Naive thymus-derived CD8-positive, alpha-beta T cell (primary cell): Measurements from ENCODE around the gene PTGR2. TPM values are rescaled to one million over a fixed set of nuclear protein-coding genes. Genes with fewer than 3 reads are reported as not detected.

Source experiments
- ATAC-seq, 2 donors: fragments of 150-1000 bp; cut with Tn5 transposase in 1 of 2; sonication (Bioruptor Pico), chemical (Tn5 transposase) in 1 of 2; 1 replicate in 1 of 2; 2 replicates in 1 of 2; pipeline ENCODE4 v1.10.0; 2021; ENCODE audit warnings: mild to moderate bottlenecking in 2 of 2, moderate library complexity in 2 of 2
- POLR2A ChIA-PET: fragments of 350-600 bp; sonication (Branson Sonifier 250); formaldehyde crosslinking; loops from one replicate; lab custom pipeline; 2021; ENCODE audit warnings: antibody characterized with exemption; lab: Charles Lee
- DNase-seq, 10 donors: peaks; one replicate each; pipeline versions ENCODE4 v3.0.0 to v3.0.0-alpha.2; 2020 to 2022
- H3K27ac Mint-ChIP-seq, 10 donors: one replicate each; pipeline ENCODE4 v1.8.0; 2020 to 2022; ENCODE audit warnings: mild to moderate bottlenecking in 10 of 10, mixed read lengths in 10 of 10, moderate library complexity in 4 of 10, inconsistent platforms in 1 of 10
- H3K27me3 Mint-ChIP-seq, 5 donors: one replicate each; pipeline ENCODE4 v1.8.0; 2021 to 2022; ENCODE audit warnings: mixed read lengths in 5 of 5
- H3K36me3 Mint-ChIP-seq, 3 donors: one replicate each; pipeline ENCODE4 v1.8.0; 2020 to 2022; ENCODE audit warnings: mixed read lengths in 3 of 3, mild to moderate bottlenecking in 2 of 3, inconsistent platforms in 1 of 3
- H3K4me1 Mint-ChIP-seq, 4 donors: one replicate each; pipeline ENCODE4 v1.8.0; 2021 to 2022; ENCODE audit warnings: mixed read lengths in 4 of 4
- H3K4me3 Mint-ChIP-seq, 10 donors: one replicate each; pipeline ENCODE4 v1.8.0; 2020 to 2022; ENCODE audit warnings: mild to moderate bottlenecking in 10 of 10, mixed read lengths in 10 of 10, moderate library complexity in 6 of 10, inconsistent platforms in 1 of 10
- H3K9me3 Mint-ChIP-seq, 9 donors: one replicate each; pipeline ENCODE4 v1.8.0; 2020 to 2022; ENCODE audit warnings: mixed read lengths in 9 of 9, mild to moderate bottlenecking in 3 of 9, inconsistent platforms in 1 of 9, moderate library complexity in 1 of 9
- polyA plus RNA-seq, 3 donors: library from polyadenylated mRNA; unstranded; fragments of 300-500 nt; fragmentation: Illumina TruSeq; gene quantifications; one replicate each; pipeline ENCODE4 v1.2.3, GENCODE V29; 2021
- total RNA-seq, 8 experiments: library from RNA in 2 of 8; stranded (reverse) in 2 of 8; gene quantifications; one replicate each; pipeline ENCODE4 v1.2.3 and lab custom pipeline; 2021 to 2026

The PTGR2 gene
- total RNA-seq = 1 to 10 TPM; 8.7 to 9.4 TPM
- 1 to 10 TPM; 4.4 to 5.9 (median 5.1) TPM for polyA plus RNA-seq
- 0.84 to 3.4 (median 2.4) reads per million in 6 experiments for total RNA-seq (lab: John Stamatoyannopoulos, UW)

- Mint-ChIP-seq H3K4me1 (peaks cover 18 to 26% (median 19%) of the 10 kb centered on the region in 4 donors), H3K27ac (peak within 1 kb of the TSS; percentile 92 to 100 (median 99)), H3K36me3 (no peaks in the 10 kb centered on the region), H3K4me3 (peak within 1 kb of the TSS; percentile 89 to 98 (median 98)), H3K27me3 (no peaks in the 10 kb centered on the region), H3K9me3 (no peaks in the 10 kb centered on the region)
- DNase-seq (peak; percentile 85 to 97 (median 92)), ATAC-seq (peak; percentile 92 to 96)
- POLR2A ChIA-PET = interaction anchor here (0.6 to 2.6 kb wide), 12 partner anchors 9 to 239 kb away, joined by 3 to 15 read pairs (median 4); partner anchors contain the start of genes ACOT6 and ZNF410
These were observed at the start of gene PTGR2 for GRCh38 chr14:73851567-73852382. Gene PTGR2 (plus strand): TSS chr14:73851831. CDS start chr14:73858863, 7,032 bp downstream.

DNA sequence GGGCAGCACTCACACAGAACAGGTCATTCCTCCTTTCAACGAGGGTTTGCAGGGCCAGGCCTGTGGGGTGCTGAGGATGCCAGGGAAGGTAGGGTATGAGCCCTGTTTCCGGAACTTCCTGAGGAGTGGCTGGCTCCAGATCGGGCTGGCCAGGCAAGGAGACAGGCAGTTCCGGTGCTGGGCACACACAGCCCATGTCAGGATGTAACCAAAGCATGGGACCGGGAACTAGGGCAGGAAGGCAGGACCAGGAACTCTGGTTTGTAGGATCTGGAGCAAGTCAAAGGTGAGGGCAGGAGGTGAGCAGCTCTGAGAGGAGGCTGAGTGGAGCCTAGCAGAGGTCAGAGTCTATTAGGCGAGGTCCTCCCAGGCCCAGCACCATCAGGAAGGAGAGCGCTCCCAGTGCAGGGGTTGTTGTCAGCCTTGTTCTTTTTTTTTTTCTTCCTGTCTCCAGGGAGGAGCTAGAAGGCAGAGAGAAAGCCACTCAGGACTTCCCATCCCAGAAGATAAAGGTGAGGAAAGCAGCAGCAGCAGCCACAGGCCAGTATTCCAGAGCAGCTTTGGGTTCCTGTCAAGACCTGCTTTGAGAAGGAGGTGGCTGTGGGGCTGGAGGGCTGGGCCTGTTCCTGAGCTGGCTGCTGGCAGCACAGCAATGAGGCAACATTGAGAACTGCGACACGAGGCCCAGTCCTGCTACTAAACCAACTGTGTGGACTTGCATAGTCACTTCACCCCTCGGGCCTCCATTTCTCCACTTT lies 49.0 kb upstream of the PTGR2 start:
- H3K9me3 Mint-ChIP-seq = no peaks in the 10 kb centered on the region
- ATAC-seq = no peak
- POLR2A ChIA-PET = interaction anchor here (0.7 kb wide), 1 partner anchor 67 kb away, joined by 3 read pairs; no protein-coding TSS in a partner anchor

DNA sequence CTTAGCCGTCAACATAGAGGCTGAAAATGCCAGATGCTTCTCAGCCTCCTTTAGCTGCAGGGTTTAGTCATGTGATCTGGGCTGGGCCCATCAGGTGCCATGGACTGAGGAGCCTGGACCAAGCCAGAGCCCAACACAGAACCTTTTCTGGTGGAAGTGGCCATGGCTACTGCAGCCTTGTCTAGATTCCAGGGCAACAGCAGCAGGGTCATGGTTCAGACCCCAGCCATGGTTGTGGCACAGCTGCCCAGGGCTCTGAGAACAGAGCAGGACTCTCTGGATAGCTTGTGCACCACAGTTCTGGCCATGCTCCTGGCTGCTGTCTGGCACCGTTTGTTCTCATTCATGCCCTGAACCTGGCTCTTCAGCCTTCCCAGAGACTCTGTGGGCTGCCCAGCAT lies 47.0 kb upstream of the PTGR2 start:
- Mint-ChIP-seq H3K4me1 (peaks cover 0 to 4% (median 2%) of the 10 kb centered on the region in 4 donors), H3K36me3 (peaks cover 0 to 6% (median 5%) of the 10 kb centered on the region in 3 donors), H3K27ac (no peak overlapping the region), H3K27me3 (peaks cover 0 to 3% (median 0%) of the 10 kb centered on the region in 5 donors), H3K4me3 (no peak overlapping the region), H3K9me3 (no peaks in the 10 kb centered on the region)
- no peak for ATAC-seq
- DNase-seq = no peak
- POLR2A ChIA-PET = interaction anchor here (0.9 kb wide), 1 partner anchor 8 kb away, joined by 3 read pairs; no protein-coding TSS in a partner anchor

More for the DNA sequence above, 49.0 kb upstream of the PTGR2 start:
- Mint-ChIP-seq H3K27ac (no peak overlapping the region), H3K4me1 (peaks cover 0 to 4% (median 2%) of the 10 kb centered on the region in 4 donors), H3K27me3 (peaks cover 0 to 3% (median 0%) of the 10 kb centered on the region in 5 donors), H3K4me3 (no peak overlapping the region), H3K36me3 (peaks cover 0 to 6% (median 5%) of the 10 kb centered on the region in 3 donors)
- DNase-seq = no peak

DNA sequence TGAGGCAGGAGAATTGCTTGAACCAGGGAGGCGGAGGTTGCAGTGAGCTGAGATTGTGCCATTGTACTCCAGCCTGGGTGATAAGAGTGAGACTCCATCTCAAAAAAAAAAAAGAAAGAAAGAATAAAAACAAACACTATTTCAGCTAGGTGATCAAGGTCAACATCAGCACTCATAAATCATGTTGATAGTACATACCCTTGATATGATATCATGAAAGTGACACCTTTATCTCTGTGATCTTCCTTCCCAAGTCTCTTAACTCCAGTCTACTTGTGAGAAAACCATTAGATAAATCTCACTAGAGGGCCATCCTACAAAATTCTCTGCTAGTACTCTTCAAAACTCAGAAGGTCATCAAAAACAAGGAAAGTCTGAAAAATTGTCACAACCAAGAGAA lies 44.2 kb upstream of the PTGR2 start:
- Mint-ChIP-seq H3K9me3 (no peaks in the 10 kb centered on the region), H3K4me1 (peaks cover 0 to 5% (median 2%) of the 10 kb centered on the region in 4 donors), H3K27me3 (peaks cover 0 to 8% (median 7%) of the 10 kb centered on the region in 5 donors), H3K36me3 (peaks cover 0 to 3% (median 0%) of the 10 kb centered on the region in 3 donors), H3K27ac (no peak overlapping the region), H3K4me3 (no peak overlapping the region)
- no peak for DNase-seq
- no peak for ATAC-seq
- POLR2A ChIA-PET = no interaction called here

DNA sequence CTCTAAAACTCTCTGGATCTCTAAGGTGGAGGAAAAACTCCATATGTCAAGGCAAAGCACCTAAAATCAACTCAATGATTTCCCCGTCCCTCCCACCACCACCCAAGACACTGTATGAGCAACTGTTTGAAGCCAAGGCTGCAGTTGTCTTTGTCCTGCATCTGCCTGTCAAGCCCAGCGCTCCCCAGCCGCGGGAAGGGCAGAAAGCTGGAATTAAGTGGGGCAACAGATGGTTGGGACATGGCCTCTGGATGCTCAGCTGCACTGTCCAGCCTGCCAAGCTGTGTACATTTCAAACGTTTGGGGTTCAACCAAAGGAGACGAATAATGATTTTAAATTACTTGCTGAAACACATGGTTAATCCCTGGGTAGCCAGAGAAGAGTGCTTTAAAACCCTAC lies 42.2 kb upstream of the PTGR2 start:
- Mint-ChIP-seq H3K36me3 (no peaks in the 10 kb centered on the region), H3K27me3 (peaks cover 0 to 8% (median 7%) of the 10 kb centered on the region in 5 donors)
- POLR2A ChIA-PET = interaction anchor here (0.7 kb wide), 1 partner anchor 57 kb away, joined by 4 read pairs; no protein-coding TSS in a partner anchor

DNA sequence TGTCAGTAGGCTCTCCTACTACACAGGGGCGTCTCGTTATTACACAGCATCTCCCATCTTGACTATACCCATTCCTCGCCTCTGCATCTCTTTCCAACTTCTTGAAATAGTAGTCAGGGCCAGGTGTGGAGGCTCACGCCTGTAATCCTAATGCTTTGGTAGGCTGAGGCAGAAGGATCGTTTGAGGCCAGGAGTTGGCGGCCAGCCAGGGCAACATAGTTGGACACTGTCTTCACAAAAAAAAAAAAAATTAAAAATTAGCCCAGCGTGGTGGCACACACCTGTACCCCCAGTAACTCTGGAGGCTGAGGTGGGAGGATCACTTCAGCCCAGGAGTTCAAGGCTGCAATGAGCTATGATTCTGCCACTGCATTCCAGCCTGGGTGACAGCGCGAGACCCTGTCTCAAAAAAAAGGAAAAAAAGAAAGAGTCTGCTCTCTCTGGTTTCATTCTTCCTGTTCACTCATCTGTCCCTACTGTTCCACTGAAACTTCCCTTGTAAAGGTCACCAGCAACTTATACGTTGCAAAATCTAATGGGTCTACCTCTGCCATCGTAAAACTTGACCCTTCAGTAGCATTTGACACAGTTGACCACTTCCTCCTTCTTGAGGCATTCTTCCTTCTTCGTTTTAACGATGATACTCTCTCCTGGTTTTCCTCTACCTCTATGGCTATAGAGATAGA lies 41.0 kb upstream of the PTGR2 start:
- POLR2A ChIA-PET = no interaction called here
- Mint-ChIP-seq H3K27me3 (peaks cover 0 to 8% (median 7%) of the 10 kb centered on the region in 5 donors), H3K36me3 (no peaks in the 10 kb centered on the region), H3K27ac (peak overlapping the region in 1 of 10 donors; percentile 72), H3K9me3 (no peaks in the 10 kb centered on the region), H3K4me3 (no peak overlapping the region), H3K4me1 (peaks cover 0 to 5% (median 2%) of the 10 kb centered on the region in 4 donors)
- no peak for DNase-seq
- ATAC-seq = no peak

More for the DNA sequence above, 42.2 kb upstream of the PTGR2 start:
- Mint-ChIP-seq H3K4me3 (no peak overlapping the region), H3K9me3 (no peaks in the 10 kb centered on the region), H3K4me1 (peaks cover 0 to 5% (median 2%) of the 10 kb centered on the region in 4 donors), H3K27ac (no peak overlapping the region)
- DNase-seq (no peak), ATAC-seq (no peak)

DNA sequence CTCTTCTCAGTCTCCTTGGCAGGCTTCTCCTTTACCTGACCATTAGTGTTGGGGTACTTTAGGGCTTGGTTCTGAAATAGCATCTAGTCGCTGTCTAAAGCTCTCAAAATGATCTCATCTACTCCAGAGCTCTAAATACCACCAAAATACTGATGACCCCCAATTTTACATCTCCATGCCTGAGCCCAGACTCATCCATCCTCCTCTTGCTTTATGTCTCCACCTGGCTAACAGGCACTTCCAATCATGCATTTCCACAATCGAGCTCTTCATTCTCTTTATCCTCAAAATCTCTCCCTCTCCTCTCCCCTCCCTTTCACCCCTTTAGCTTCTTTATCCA lies 40.5 kb upstream of the PTGR2 start:
- Mint-ChIP-seq H3K36me3 (no peaks in the 10 kb centered on the region), H3K27me3 (peaks cover 0 to 8% (median 7%) of the 10 kb centered on the region in 5 donors), H3K9me3 (no peaks in the 10 kb centered on the region), H3K27ac (no peak overlapping the region), H3K4me1 (peaks cover 0 to 5% (median 2%) of the 10 kb centered on the region in 4 donors), H3K4me3 (no peak overlapping the region)
- DNase-seq = no peak
- ATAC-seq = no peak
- POLR2A ChIA-PET = interaction anchor here (0.7 kb wide), 1 partner anchor 57 kb away, joined by 3 read pairs; no protein-coding TSS in a partner anchor

DNA sequence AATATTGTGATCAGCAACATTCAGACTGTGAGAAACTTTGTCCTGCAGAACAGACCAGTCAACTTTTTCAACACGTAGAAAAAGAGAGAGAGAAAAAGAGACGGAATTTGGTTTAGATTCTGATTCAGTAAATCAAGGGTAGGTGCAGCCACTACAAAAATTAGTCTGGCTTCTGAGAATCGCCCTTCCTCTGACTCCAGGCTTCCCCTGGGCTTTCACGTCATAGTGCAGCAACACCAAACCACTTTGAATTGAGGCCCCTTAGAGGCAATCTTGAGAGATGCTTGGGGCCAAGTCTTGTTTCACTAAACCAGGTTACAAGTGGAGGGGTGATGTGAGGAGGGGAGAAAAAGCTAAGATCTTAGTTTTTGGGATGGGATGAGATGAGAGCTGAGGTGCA lies 37.5 kb upstream of the PTGR2 start:
- ATAC-seq (no peak), DNase-seq (no peak)
- H3K27ac Mint-ChIP-seq = peak overlapping the region in 1 of 10 donors; percentile 2
- H3K36me3 Mint-ChIP-seq = no peaks in the 10 kb centered on the region
- peaks cover 0 to 8% (median 7%) of the 10 kb centered on the region in 5 donors for H3K27me3 Mint-ChIP-seq
- H3K4me3 Mint-ChIP-seq = no peak overlapping the region
- no peaks in the 10 kb centered on the region for H3K9me3 Mint-ChIP-seq
- peaks cover 0 to 6% (median 4%) of the 10 kb centered on the region in 4 donors for H3K4me1 Mint-ChIP-seq
- POLR2A ChIA-PET = interaction anchor here (0.6 to 1.1 kb wide), 2 partner anchors 34 to 35 kb away, joined by 3 to 6 read pairs; no protein-coding TSS in a partner anchor

GRCh38 chr14:73815849-73816248 lies 35.8 kb upstream of the PTGR2 start:
- Mint-ChIP-seq H3K27ac (peak overlapping the region in 2 of 10 donors; percentile 63 to 84), H3K9me3 (no peaks in the 10 kb centered on the region), H3K27me3 (peaks cover 0 to 7% (median 6%) of the 10 kb centered on the region in 5 donors), H3K4me3 (no peak overlapping the region), H3K4me1 (peaks cover 0 to 5% (median 4%) of the 10 kb centered on the region in 4 donors), H3K36me3 (no peaks in the 10 kb centered on the region)
- ATAC-seq = no peak
- no peak for DNase-seq
- POLR2A ChIA-PET = no interaction called here

DNA sequence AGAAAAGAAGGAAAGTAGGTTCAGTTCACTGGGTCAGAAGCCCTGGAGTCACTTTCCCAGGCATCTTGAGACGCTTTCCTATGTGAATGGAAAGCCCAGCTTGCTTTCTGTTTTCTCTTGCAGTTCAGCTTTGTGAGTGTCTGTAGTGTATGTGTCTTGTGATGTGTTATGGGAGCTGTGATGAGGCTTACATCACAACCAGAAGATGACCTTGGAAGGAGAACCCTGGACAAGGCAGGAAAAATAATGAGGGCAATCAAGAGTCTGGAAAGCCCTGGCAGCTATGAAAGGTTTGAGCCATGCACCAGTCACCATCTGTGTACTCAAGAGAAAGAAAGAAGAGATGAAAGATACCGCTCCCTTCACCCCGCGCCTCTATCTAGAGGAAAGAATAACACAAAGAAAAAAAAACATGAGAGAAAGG lies 35.2 kb upstream of the PTGR2 start:
- H3K27me3 Mint-ChIP-seq = peaks cover 0 to 2% (median under 1%) of the 10 kb centered on the region in 5 donors
- POLR2A ChIA-PET = interaction anchor here (1.3 kb wide), 1 partner anchor 56 kb away, joined by 4 read pairs; a partner anchor contains a TSS
- H3K27ac Mint-ChIP-seq = peak overlapping the region in 1 of 10 donors; percentile 72
- ATAC-seq = no peak
- DNase-seq = no peak
- no peak overlapping the region for H3K4me3 Mint-ChIP-seq
- no peaks in the 10 kb centered on the region for H3K36me3 Mint-ChIP-seq
- peaks cover 0 to 3% (median 1%) of the 10 kb centered on the region in 4 donors for H3K4me1 Mint-ChIP-seq
- no peaks in the 10 kb centered on the region for H3K9me3 Mint-ChIP-seq

- Mint-ChIP-seq H3K4me3 (no peak overlapping the region), H3K36me3 (no peaks in the 10 kb centered on the region), H3K4me1 (peaks cover 0 to 3% (median under 1%) of the 10 kb centered on the region in 4 donors), H3K27ac (no peak overlapping the region), H3K27me3 (no peaks in the 10 kb centered on the region), H3K9me3 (no peaks in the 10 kb centered on the region)
- no peak for DNase-seq
- POLR2A ChIA-PET = interaction anchor here (1.3 kb wide), 1 partner anchor 57 kb away, joined by 4 read pairs; a partner anchor contains a TSS
- ATAC-seq = no peak
These were observed 34.5 kb upstream of the PTGR2 start for GRCh38 chr14:73817020-73817655.
